HG03432 (cell line): ENCODE data around the gene MMP13.
A peak's percentile ranks its signal among the peaks of the same experiment; 100 is the strongest.
"Not testable (repeated sequence)": the region's sequence is repeated elsewhere in the genome, so short reads cannot be mapped to it uniquely, and the experiment has no call there.

Experiments
- ATAC-seq: cut with Tn5 transposase; IDR thresholded peaks from one replicate; pipeline ENCODE4 v1.9.1; 2021; ENCODE audit warnings: mild to moderate bottlenecking, moderate library complexity; ENCODE audit not compliant: unreplicated experiment

Gene MMP13

DNA sequence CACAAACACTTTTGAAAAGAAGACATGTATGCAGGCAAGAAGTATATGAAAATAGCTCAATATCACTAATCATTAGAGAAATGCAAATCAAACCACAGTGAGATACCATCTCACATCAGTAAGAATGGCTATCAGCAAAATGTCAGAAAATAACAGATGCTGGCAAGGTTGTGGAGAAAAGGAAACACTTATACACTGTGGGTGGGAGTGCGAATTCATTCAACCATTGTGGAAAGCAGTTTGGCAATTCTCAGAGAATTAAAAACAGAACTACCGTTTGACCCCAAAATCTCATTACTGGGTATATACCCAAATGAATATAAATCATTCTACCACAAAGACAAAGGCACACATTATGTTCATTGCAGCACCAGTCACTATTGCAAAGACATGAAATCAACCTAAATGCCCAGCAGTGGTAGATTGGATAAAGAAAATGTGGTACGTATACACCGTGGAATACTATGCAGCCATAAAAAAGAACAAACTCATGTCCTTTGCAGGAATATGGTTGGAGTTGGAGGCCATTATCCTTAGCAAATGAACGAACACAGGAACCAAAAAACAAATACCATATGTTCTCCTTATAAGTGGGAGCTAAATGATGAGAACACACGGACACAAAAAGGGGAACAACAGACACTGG, 18.5 kb downstream of the MMP13 start:
- ATAC-seq = peak; percentile 41

DNA sequence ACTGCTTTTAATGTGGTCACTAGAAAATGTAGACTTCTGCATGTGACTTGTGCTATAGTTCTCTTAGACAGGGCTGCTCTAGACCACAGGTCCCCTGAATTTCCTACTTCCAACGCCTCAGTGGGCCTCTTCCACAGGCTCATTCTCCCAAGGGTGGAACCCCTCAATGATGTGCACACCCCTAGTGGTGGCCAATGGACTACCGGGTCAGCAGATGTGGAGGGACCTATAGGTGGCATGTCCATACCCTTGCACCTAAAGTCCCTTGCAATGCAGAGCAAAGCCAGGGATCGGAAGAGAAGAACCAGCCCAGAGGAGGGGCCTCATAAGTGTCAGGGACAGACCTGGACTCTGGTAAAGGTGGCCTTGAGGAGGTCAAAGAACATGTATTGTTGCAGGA, 20.0 kb downstream of the MMP13 start:
- ATAC-seq = no peak

DNA sequence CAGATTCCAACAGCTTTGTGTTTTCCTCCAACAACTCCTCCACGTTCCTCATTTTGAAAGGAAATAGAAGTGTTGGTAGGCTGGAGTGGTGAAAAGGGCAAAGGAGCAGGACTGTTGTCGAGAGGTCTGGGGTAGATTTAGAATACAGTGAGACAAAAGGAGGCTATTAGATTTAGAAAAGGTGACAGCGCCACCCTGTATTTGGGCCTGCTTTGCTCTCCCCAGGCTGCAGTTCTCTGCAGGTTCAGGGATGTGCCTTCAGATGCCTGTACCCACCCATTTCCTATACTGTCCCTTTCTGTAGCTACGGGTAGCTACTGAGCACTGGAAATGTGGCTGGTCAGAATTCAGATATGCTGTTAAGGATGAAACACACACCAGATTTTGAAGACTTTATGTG, 20.8 kb downstream of the MMP13 start:
- no peak for ATAC-seq

DNA sequence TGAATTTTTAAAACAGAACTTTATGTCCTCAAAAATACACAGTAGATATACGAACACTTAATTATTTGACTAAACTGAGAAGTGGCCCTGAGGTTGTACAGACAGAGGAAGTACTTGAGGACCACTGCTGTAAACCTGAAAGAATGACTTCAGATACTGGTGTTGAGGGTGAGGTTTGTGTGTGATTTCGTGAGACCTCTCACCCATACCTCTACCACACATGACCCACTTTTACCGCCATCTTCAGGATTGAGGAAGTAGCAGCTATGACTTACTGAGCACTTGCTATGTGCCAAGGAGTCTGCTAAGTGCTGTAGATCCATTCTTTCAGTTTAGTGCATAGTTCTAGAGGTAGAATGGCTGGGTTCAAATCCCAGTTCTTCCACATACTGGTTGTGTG, 21.9 kb downstream of the MMP13 start:
- ATAC-seq = peak; percentile 48

DNA sequence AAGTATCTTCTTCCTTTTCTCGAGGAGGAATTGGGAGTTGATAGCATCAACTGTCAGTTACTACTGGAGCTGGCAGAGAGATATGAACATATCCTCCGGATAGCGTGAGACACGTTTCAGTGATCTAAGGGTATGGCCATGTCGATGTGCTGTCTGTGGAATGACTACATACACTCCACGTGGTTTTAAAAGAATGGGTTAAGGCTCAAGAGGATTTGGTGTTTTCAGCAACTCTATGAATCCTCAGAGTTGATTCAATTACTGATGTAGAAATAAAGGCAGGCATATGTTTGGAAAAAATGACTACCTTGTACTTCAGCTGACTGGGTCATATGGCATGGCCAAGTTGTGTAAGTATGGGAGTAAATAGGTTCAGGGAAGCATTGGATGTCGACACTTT, 22.9 kb downstream of the MMP13 start:
- no peak for ATAC-seq

DNA sequence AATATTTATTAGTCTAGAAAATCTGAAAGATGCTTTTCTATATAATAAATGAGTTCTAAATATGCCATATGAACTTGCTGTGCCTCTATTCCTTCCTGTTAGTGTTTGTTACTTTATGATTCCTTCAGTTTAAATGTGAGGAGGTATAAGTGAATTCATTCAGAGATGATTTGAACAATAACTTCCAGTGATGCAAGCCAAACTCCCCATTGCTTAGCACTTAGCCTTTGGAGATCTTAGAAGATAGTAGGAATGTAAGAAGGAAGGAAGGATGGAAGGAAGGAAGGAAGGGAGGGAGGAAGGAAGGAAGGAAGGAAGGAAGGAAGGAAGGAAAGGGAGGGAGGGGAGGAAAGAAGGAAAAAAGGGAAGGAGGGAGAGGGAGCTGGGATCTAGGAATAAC, 25.1 kb downstream of the MMP13 start:
- ATAC-seq = no peak

DNA sequence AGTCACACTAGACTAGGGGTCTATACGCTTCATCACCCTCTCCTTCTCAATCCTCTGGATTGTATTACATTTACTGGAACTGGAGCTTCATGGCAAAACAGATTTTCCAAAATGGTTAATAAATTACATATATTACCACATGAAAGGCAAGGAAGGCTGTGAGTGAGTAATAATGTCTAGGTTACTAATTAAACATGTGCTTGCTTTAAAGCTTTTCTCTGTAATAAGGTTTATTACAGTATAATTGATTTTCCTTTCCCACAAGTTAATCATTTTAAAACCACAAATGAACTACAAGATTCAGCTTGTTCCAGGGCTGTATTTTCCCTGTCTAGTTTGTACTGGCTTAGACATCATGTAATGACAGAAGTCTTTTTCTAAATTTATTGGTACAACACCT, 25.6 kb downstream of the MMP13 start:
- no peak for ATAC-seq

DNA sequence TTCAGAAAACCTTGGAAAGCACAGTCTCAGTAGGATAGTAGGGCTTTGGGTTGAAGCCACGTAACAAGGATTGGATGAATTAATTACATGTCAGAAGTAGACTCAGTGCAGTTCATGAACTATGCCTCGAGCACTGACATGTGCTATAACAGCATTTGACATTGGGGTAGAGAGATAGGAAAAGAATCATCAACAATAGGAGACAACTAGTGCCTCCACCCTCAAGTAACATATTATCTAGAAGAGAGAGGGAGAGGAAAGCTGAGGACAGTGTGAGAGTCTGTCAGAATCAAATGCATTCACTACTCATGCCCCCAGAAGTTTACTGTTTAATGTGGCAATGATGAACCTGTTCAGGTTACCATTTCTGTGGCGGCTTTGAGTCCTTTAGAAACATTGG, 26.4 kb downstream of the MMP13 start:
- no peak for ATAC-seq

DNA sequence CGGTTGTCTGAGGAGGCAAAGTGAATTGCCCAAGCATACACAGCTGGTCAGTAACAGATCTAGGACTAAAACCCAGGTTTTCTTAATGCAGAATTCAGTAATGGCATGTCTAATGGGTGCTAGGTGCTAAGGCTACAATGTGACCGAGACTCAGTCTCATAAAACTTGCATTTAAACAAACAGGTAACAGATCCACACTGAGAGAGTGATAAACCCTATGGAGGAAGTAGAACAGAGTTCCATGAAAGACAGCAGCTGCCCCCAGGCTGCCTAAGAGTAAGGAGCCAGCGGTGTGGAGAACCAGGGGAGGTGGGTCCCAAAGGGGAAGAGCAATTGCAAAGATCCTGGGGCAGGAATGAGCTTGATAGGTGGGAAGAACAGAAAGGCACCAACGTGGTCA, 27.3 kb downstream of the MMP13 start:
- no peak for ATAC-seq

DNA sequence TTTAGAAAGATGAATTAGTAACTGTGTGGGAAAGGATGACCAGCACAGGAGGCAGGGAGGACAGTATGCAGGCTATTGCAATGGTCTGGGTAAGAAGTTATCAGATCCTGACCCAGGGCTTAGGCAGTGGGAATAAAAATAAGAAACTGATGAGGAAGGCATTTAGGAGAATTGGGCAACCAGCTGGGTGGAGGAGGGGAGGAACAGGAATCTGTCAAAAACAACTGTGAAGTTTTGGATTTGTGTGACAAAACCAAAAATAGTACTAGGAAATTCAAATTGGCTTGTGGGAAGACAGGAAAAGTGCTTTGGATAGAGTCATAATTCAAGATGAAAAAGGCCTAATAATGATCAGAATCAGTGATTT, 27.9 kb downstream of the MMP13 start:
- no peak for ATAC-seq

DNA sequence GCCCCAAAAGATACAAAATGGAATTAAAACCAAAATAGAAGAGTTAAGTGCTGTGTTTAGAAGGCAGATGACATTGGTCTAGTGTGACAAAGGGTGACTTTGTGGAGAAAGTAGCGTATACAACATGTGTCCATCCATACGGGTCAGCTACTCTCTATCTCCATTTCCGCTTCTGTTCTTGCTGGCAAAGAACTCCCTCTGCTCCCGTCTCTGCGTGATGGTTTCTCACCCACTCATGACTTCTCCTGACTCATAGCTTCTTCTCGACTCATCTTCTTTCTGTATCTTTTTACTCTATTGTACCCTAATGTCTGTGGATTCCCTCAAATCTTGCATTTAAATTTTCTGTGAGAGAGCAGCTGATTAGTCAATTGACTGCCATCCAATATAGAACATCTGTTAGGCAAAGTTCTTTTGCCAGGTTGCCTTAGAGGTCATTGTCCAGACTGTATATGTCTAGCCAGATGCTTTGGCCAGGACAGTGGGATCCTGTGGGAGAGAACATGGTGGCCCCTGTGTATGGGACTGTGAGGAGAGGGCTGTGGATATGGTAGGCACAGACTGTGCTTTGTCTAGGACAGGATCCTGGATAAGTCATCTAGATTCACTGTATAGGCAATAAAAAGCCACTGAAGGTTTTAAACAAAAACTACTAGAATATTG, 28.4 kb downstream of the MMP13 start:
- no peak for ATAC-seq

DNA sequence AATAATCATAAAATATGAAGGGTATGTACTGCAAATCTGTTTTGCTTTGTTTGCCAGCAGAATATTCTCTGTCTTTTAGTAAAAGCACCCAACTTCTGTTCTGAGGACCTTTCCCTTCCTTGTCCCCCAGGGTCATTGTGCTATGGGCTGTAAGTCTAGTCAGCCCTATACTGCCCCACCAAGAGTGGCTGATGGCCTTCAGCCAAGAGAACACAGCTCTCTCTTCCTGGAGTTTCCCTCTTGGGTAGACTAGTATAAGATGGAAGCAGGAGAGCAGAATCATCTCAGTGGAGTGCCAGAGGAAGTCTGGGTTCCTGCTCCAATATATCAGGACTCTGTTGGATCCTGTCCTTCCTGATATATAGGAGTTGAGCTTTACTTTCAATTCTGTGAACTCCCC, 29.0 kb downstream of the MMP13 start:
- no peak for ATAC-seq

DNA sequence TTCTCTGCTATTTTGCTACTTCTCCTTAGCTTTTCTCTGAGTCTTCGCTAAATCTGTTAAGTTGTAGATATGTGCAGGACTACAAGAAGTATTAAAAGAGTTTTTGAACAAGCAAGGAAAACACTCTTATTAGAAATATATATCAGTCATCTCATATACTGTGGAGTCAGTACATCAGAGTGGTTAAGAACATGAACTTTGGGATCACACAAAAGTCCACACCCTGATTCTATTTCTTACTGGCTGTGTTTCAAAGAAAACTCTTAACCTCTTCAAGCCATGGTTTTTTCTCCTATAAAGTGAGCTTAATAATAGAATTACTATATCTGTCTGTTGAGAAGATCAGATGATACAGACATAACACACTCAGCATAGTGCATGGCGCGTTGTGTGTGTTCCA, 29.5 kb downstream of the MMP13 start:
- ATAC-seq = no peak

DNA sequence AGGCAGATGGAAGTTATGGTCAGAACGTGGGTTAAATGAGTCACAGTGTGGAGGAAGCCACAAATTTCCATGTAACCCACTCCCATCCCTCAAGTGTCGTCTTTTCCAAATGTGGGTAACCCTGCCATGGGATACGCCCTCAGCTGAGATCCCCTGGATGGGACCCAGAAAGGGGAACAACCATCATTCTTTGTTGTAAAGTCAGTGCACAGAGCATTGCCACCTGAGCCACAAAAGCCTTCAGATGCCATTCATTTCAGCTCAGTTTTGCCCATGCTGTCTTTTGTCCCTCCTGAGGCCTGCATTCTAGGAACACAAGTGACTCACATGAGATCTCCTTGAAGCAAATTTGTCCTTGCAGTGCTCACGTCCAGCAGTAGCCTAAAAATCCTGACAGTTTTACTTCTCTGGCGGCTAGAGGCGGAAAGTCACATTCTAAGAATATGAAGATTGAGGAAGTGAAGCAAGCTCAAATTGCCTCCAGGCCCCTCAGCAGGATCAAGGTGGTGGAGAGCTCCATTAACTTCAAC, 30.6 kb downstream of the MMP13 start:
- no peak for ATAC-seq

DNA sequence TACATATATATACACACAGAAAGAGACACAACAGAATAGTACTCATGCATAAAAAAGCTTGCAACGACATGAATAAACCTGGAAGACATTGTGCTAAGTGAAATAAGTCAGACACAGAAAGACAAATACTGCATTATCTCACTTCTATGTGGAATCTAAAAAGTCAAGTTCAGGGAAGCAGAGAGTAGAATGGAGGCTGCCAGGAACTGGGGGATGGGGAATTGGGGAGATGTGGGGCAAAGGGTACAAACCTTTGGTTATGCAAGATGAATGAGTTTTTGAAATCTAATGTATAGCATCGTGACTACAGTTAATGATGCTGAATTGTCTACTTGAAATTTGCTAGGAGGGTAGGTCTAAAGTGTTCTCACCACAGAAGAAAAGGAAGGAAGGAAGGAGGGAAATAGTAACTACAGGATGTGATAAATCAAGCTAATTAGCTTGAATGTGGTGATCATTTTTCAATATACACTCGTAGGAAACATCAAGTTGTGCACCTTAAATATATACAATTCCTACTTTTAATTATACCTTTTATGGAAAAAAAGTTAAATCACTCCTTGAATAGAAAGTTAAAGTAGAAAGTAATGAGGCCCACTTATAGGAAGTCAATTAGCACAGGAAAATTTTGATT, 33.8 kb downstream of the MMP13 start:
- ATAC-seq = no peak

DNA sequence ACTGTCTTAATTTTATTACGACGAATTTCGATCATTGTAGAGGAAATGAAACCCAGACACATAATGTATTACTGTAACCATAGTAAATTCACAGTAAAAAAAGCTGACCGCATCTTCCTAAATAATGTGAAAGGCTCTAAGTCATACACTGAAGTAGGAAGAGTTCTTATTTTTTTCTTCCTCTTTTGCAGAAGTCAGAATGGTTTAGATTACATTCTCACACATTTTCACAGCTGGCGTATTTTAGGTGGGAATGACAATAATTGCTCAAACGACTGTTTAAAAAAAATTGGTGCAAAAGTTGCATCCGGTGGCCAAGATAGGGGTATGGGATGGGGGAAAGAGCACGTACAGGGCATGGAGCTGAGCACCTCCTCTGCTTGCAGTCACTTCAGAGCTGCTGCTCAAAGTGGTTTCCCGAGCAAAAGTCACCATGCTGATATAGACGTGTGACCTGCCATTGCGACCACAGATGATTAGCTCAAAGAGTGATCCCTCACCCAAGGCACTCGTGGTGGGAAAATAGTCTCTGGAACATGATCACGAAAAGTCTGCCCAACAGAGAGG, 35.3 kb downstream of the MMP13 start:
- ATAC-seq = peak; percentile 86

DNA sequence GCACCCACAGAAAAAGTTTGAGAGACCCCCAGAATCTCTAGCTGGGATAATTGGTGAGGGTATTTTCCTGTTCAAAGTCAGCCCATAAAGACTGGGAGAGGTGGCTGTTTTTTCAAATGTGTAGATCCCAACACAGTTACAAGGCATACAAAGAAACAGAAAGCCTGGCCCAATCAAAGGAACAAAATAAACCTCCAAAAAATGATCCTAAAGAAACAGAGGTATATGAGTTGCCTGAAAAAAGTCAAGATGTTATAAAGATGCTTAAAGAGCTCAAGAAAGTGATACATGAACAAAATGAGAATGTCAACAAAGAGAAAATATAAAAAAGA, 40.5 kb downstream of the MMP13 start:
- ATAC-seq = no peak

DNA sequence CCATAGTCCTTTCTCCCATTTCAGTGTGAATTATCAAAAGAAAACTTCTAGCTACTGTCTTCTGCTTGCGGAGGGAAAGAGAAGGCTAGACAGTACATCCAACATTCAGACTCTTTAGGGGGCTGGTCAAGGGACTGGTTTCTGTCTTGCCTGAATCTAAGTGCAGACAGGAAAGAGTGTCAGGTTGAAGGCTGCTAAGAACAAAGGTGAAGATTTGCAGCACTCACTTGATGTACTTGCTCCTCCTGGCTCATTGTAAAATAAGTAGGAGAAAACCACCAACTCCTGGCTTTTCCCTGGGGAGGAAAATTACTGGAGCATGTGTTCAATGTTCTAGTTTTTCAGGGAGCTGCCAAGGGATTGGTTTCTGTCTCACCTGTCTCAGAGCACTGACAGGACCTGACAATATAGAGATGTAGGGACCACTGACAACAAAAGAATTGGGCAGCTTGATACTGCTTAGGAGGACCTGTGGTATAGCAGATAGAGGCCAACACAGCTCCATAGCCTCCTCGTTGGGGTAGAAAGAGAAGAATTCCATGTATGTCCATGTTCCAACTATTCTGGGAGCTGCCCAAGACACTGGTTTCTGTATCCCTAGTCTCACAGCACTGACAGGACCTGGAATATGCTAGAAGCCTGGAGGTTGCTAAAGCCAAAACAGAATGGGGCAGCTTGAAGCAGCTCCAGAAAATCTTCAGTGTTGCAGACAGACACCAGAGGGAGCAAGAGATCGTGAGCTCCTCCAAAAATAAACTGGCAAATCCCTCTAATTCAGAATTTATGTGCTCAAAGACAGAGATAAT, 41.1 kb downstream of the MMP13 start:
- peak; percentile 53 for ATAC-seq

DNA sequence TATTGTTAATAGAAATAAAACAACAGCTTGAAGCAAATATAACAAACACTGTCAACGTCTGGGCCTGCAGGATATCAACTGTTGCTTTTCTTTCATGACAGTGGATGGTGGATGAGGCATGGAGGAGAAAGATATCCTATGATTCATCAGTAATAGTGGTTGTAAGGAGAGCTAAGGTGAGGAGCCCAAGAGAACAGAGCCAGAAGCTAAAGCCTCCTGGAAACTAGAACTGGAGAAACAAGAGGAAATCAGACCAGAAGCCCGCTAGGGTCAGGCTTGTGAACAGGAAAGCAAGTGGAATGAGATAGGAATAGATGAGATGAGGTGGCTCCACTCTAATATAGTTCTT, 43.1 kb downstream of the MMP13 start:
- ATAC-seq = no peak

DNA sequence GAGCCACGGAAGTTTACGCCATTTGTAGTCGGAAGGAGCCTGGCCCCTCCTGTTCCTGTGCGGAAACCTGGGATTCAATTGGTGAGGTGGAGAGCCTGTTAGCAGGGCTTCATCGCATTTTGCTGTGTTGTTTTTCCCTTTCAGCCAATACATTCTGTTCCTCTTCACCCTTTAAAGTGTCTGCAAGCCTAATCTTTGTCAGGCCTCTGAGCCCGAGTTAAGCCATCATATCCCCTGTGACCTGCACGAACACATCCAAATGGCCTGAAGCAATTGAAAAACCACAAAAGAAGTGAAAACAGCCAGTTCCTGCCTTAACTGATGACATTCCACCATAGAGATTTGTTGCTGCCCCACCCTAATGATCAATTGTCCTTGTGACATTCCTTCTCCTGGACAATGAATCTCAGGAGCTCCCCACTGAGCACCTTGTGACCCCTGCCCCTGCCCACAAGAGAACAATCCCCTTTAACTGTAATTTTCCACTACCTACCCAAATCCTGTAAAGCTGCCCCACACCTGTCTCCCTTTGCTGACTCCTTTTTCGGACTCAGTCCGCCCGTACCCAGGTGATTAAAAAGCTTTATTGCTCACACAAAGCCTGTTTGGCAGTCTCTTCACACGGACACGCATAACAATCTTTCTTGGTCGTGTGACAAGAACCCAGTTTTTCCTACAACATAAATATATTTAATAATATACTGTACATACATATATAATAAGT, 43.6 kb downstream of the MMP13 start:
- no peak for ATAC-seq

DNA sequence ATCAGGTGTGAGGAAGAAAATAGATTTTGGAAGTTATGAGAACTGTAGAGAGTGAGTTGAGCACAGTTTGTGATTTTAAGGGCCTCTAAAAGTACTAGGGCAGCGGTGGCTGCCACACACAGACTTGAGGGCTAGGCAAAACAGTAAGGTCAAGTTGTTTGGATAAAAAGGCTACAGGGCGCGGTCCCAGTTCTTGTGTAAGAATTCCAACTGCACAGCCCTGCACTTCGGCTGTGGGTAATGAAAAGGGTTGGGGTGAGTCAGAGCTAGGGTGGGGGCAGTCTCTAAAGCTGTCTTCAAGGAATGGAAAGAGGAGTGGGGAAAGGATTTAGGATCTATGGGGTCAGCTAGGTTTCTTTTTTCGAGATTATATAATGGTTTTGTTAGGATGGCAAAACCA, 49.7 kb downstream of the MMP13 start:
- not testable (repeated sequence) for ATAC-seq
